Lower lobe of right lung (tissue), 2 donors: ENCODE measurements around the gene PTMS. TPM values are rescaled to one million over a fixed set of nuclear protein-coding genes. Genes with fewer than 3 reads are reported as not detected.

Source experiments
- ATAC-seq, 2 donors: fragments of 200-7000 bp; cut with Tn5 transposase; one replicate each; pipeline ENCODE4 v1.9.1; 2020 to 2022; ENCODE audit warnings: mild to moderate bottlenecking in 2 of 2, moderate library complexity in 2 of 2
- DNase-seq: peaks from one replicate; pipeline ENCODE4 v3.0.0-alpha.2; 2020
- H3K27ac ChIP-seq: fragments of 200-600 bp; one replicate; pipeline ENCODE4 v1.8.0; 2022
- H3K27me3 ChIP-seq: fragments of 200-600 bp; one replicate; pipeline ENCODE4 v1.8.0; 2022; ENCODE audit warnings: low read depth
- H3K36me3 ChIP-seq: fragments of 200-600 bp; one replicate; pipeline ENCODE4 v1.8.0; 2022; ENCODE audit warnings: mild to moderate bottlenecking
- H3K4me1 ChIP-seq: fragments of 200-600 bp; one replicate; pipeline ENCODE4 v1.8.0; 2022
- H3K4me3 ChIP-seq: fragments of 200-600 bp; one replicate; pipeline ENCODE4 v1.8.0; 2022; ENCODE audit warnings: mild to moderate bottlenecking
- H3K9me3 ChIP-seq: fragments of 200-600 bp; one replicate; pipeline ENCODE4 v1.8.0; 2022
- intact Hi-C: fragments of 100-400 bp; cut with DNase I; formaldehyde crosslinking; loops from one replicate; pipeline ENCODE4 v1.11.0; 2022
- total RNA-seq: library from RNA; stranded (reverse); fragmentation: NEBNext Ultra II Directional; extraction: Animal tissue kit (Norgen Biotek cat#: 25700); gene quantifications from one replicate; pipeline ENCODE4 v1.2.1, GENCODE V29; 2021
- TF ChIP-seq, protein P1 (sequence below): fragments of 200-600 bp; IDR thresholded peaks from one replicate; pipeline ENCODE4 v1.8.0; 2022; ENCODE audit warnings: antibody characterized with exemption, mild to moderate bottlenecking
- donor health status: DM: no; HTN: yes; CAD: no; lungs with severe emphysema.

Gene PTMS
- total RNA-seq, 1 donor from 2014 or later = 267 TPM

DNA sequence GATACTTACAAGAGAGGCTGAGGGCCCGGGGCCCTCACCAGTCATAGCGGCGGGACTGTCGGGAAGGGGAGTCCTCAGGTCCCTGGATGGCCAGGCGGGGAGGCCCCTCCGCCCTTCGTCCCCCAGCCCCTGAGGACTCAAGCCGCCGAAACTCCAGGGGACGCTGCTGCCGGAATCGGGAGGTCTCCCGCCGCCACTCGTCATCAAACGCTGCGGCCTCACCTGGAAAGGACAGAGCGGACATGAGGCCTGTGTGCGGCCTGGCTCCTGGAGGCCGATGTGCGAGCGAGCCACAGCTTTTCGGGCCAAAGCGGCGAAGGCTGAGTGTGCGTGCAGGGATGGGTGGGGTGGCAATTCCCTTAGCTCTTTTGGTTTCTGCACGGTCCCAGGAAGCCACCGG is 17.4 kb upstream of the PTMS start:
- H3K9me3 ChIP-seq = no peaks in the 10 kb centered on the region
- peaks cover 60% of the 10 kb centered on the region for H3K36me3 ChIP-seq
- DNase-seq (no peak), ATAC-seq (no peak)
- peaks cover 15% of the 10 kb centered on the region for H3K4me1 ChIP-seq
- H3K27me3 ChIP-seq = no peaks in the 10 kb centered on the region
- intact Hi-C loops = no loop called here
- TF ChIP-seq, protein P1, sequence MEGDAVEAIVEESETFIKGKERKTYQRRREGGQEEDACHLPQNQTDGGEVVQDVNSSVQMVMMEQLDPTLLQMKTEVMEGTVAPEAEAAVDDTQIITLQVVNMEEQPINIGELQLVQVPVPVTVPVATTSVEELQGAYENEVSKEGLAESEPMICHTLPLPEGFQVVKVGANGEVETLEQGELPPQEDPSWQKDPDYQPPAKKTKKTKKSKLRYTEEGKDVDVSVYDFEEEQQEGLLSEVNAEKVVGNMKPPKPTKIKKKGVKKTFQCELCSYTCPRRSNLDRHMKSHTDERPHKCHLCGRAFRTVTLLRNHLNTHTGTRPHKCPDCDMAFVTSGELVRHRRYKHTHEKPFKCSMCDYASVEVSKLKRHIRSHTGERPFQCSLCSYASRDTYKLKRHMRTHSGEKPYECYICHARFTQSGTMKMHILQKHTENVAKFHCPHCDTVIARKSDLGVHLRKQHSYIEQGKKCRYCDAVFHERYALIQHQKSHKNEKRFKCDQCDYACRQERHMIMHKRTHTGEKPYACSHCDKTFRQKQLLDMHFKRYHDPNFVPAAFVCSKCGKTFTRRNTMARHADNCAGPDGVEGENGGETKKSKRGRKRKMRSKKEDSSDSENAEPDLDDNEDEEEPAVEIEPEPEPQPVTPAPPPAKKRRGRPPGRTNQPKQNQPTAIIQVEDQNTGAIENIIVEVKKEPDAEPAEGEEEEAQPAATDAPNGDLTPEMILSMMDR = no peak
- no peak overlapping the region for H3K4me3 ChIP-seq
- no peak overlapping the region for H3K27ac ChIP-seq

DNA sequence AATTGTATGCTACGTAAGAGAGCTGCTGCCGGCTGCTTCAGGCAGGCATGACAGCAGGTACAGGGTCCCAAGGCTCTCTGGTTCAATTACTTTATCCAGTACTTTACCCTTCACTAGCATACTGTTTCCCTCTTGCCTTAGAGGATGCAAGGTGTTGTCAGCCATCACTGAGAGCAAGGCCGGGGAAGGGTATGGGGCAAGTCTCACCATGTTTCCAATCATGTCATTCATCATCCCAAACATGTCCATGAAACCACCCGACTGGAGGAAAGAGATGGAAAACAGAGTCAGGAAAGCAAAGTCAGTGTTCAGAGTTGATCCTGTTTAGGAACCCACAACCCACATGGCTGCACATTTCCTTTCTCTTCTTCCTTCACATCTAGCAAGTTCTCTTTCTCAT is 15.7 kb upstream of the PTMS start:
- Histone ChIP-seq H3K4me3 (no peak overlapping the region), H3K27me3 (no peaks in the 10 kb centered on the region), H3K9me3 (no peaks in the 10 kb centered on the region), H3K4me1 (peaks cover 21% of the 10 kb centered on the region), H3K36me3 (peaks cover 60% of the 10 kb centered on the region), H3K27ac (no peak overlapping the region)
- no peak for DNase-seq
- TF ChIP-seq, protein P1 = no peak
- ATAC-seq = no peak
- intact Hi-C loops = no loop called here

DNA sequence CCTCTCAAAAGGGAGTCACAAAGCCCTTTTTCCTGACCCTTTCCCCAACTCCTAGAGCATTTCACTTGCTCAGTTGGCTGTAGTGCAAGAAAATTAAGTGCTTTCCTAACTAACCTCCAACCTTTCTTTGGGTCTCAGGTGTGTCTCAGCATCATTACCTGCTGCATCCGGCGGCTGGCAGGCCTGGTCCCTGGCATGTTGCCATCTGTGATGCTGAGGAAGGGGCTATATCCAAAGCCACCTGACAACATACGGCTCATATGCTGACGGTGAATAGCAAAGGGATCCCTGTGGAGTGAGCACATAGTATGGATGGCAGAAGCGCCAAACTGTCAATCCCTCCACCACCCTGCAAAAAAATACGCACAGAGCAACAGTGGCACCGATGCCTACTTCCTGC is 14.4 kb upstream of the PTMS start:
- peak overlapping the region; percentile 97 for H3K4me3 ChIP-seq
- DNase-seq = no peak
- peak overlapping the region; percentile 96 for H3K27ac ChIP-seq
- H3K27me3 ChIP-seq = no peaks in the 10 kb centered on the region
- H3K9me3 ChIP-seq = no peaks in the 10 kb centered on the region
- intact Hi-C loops = no loop called here
- H3K4me1 ChIP-seq = peaks cover 21% of the 10 kb centered on the region
- H3K36me3 ChIP-seq = peaks cover 52% of the 10 kb centered on the region
- TF ChIP-seq, protein P1 = no peak
- ATAC-seq = no peak

DNA sequence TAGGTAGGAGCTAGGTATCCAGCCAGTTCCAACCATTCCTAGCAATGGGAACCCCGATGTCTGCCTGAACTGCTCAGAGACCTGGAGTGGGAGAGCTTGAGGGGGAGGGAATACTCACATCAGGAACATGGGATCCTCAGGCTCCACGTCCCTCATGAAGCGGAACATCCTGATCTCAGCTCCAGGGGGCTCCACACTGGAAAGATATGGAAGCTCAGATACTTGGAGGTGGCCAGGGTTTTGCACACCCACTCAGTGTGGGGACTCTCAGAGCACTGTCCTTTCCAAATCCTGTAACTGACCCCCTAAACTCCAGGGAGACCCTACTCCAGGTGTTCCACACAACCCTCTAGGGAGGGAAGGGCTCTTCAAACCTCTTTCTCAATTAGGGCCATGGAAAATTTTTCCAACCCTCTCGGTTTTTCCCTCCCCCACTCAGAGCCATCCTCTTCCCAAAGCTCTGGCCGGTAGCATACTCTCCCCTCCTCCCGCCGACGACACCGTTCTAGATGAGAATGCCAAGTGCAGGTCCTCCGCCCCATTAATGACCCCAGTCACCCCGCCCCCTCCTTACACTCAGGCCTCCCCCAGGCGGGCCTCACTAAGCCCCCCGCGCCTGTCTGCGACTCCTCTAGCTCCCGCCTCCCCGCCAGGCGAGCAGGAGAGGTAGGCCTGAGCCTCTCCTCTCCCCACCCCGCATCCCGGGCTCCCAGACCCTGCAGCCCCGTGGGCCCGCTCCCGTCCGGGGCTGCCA is 13.8 kb upstream of the PTMS start:
- DNase-seq = no peak
- intact Hi-C loops = no loop called here
- TF ChIP-seq, protein P1 = peak; percentile 16
- ATAC-seq = peak in 1 of 2 donors; percentile 19
- H3K27ac ChIP-seq = peak overlapping the region; percentile 96
- peaks cover 47% of the 10 kb centered on the region for H3K36me3 ChIP-seq
- H3K4me1 ChIP-seq = peaks cover 21% of the 10 kb centered on the region
- no peaks in the 10 kb centered on the region for H3K27me3 ChIP-seq
- H3K9me3 ChIP-seq = no peaks in the 10 kb centered on the region
- peak overlapping the region; percentile 97 for H3K4me3 ChIP-seq

DNA sequence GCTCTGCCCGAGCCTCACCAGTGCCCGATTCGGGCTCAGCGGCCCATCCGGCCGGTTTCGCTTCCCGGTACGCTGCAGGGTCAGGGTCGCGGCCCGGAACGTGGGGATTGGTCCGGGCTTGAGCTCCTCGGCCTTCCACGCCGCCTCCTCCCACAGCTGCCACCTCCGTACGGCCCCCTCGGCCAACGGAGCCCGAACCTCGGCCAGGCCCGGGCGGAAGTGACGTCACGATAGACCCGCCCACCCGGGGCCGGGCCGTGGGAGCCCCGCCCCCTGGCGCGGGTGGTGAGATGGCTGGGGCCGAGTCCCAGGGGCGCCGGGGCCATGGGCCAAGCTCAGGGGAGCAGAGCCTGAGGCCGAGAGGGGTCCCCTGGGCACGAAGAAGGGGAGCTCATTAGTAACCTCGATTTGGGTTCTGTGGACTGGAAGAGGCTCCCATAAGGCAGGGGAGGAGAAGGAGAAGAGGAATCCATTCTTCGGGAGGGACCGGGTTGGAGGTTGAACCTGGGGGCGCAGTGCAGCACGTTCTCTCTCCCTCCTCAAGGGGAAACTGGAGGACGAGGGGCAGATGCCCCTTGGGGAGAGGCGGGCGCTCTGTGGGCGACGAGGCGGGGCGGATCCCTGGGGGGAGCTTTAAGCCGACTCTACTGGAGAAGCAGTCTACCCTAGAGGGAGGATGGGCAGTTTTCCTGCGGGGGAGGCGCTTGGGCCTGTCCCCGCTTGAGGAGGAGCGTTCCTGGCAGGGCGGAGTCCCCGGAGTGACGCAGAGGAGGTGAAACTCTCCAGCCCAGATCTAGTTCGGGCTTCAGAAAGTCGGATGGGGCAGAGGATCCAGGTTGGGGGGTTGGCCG is 13.0 kb upstream of the PTMS start, which contains the start of gene MLF2:
TSS of gene MLF2 (minus strand) at position 221 of the 851 bp plus-strand sequence. CDS start 807 bp downstream, outside the sequence.
- intact Hi-C loops = no loop called here
- Histone ChIP-seq H3K9me3 (no peaks in the 10 kb centered on the region), H3K27ac (peak within 1 kb of the TSS; percentile 96), H3K4me3 (peak within 1 kb of the TSS; percentile 97), H3K27me3 (no peaks in the 10 kb centered on the region), H3K36me3 (peaks cover 39% of the 10 kb centered on the region), H3K4me1 (peaks cover 21% of the 10 kb centered on the region)
- ATAC-seq (peak; percentile 97), DNase-seq (peak; percentile 99)
- TF ChIP-seq, protein P1 = no peak
